Measurements from ENCODE around the gene RIMBP2. TPM values are rescaled to one million over a fixed set of nuclear protein-coding genes. Genes with fewer than 3 reads are reported as not detected.

Gene RIMBP2
- total and polyA plus RNA-seq, 9 of the 15 experiments (the other 6 are each of a cell fraction or from before 2014, with no cell fraction given), result not detected

DNA sequence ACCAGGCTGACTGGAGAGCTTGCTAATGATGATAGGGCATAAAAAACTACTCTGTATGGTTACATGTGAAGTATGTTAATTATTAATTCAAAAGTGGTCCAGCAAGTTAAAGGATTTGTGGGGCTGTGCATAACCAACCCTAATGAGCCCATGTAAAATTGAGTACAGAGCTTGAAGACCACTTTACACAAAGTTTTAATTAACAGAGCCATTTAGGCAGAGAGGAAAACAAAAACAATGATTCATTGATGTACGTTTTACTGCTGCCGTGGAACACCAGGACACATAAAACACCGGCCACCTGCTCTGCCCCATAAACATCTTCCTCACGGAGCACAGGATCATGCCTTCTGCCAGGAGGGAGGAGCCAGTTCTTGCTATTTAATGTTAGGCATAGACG is 83.5 kb downstream of the RIMBP2 start:
- H3K9ac ChIP-seq (ENCODE audit: insufficient read depth in 1 of 2, low read depth in 2 of 2, low read length in 2 of 2), result no peak overlapping the region
- no peak overlapping the region for H3K4me2 ChIP-seq (ENCODE audit: insufficient read depth, low read length)
- intact Hi-C loops (cut with micrococcal nuclease) (no loop called here), in situ Hi-C loops (cut with MboI) (no loop called here)
- WGBS (ENCODE audit: insufficient coverage, low coverage, missing lambda C conversion rate), result 0% methylated on average over 5 of the region's 5 CpGs
- ATAC-seq (no peak), FAIRE-seq (no peak), DNase-seq (ENCODE audit: extremely low read depth in 1 of 4, low spot score in 3 of 4) (no peak)
- H3K4me1 ChIP-seq (replicated peaks in 1 of 2; ENCODE audit: control insufficient read depth in 2 of 2, insufficient read depth in 2 of 2, low read length in 2 of 2), result no peaks in the 10 kb centered on the region; a peak in 1 of 5 replicates
- POLR2A ChIA-PET, result no interaction called here
- H3K36me3 ChIP-seq (ENCODE audit: control insufficient read depth, insufficient read depth, low read length), result no peaks in the 10 kb centered on the region
- H3K9me3 ChIP-seq (replicated peaks; ENCODE audit: control insufficient read depth, insufficient read depth, low read depth, low read length), result no peaks in the 10 kb centered on the region
- CTCF ChIA-PET (ENCODE audit: low intra/inter-chr PET ratio), result no interaction called here
- H3K27ac ChIP-seq (ENCODE audit: extremely low read depth, low read depth, low read length), result no peak overlapping the region
- H3K4me3 ChIP-seq, result no peak overlapping the region
- H3K9me1 ChIP-seq (ENCODE audit: control insufficient read depth, insufficient read depth, low read length), result no peaks in the 10 kb centered on the region
- BruUV-seq (replicated peaks), result no TSS peak
- TF ChIP-seq, protein P1, sequence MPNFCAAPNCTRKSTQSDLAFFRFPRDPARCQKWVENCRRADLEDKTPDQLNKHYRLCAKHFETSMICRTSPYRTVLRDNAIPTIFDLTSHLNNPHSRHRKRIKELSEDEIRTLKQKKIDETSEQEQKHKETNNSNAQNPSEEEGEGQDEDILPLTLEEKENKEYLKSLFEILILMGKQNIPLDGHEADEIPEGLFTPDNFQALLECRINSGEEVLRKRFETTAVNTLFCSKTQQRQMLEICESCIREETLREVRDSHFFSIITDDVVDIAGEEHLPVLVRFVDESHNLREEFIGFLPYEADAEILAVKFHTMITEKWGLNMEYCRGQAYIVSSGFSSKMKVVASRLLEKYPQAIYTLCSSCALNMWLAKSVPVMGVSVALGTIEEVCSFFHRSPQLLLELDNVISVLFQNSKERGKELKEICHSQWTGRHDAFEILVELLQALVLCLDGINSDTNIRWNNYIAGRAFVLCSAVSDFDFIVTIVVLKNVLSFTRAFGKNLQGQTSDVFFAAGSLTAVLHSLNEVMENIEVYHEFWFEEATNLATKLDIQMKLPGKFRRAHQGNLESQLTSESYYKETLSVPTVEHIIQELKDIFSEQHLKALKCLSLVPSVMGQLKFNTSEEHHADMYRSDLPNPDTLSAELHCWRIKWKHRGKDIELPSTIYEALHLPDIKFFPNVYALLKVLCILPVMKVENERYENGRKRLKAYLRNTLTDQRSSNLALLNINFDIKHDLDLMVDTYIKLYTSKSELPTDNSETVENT (CRISPR knock-in tag; IDR thresholded peaks at IDR 0.05), result no peak
- TF ChIP-seq NFYB (IDR thresholded peaks at IDR 0.05; ENCODE audit: extremely low read depth, insufficient read length), result no peak
- H2AFZ ChIP-seq (ENCODE audit: low read depth, low read length), result no peak overlapping the region
- H4K20me1 ChIP-seq (replicated peaks; ENCODE audit: control insufficient read depth, insufficient read depth, low read length), result no peaks in the 10 kb centered on the region; the same call in 1 of the 2 replicates
- no peaks in the 10 kb centered on the region for H3K79me2 ChIP-seq (ENCODE audit: control insufficient read depth, insufficient read depth, low read length)
- H3K27me3 ChIP-seq (ENCODE audit: control insufficient read depth in 2 of 2, insufficient read depth in 2 of 2, low read length in 2 of 2), result peaks cover 6 to 37% of the 10 kb centered on the region in 2 experiments; a peak in 4 of 5 replicates

DNA sequence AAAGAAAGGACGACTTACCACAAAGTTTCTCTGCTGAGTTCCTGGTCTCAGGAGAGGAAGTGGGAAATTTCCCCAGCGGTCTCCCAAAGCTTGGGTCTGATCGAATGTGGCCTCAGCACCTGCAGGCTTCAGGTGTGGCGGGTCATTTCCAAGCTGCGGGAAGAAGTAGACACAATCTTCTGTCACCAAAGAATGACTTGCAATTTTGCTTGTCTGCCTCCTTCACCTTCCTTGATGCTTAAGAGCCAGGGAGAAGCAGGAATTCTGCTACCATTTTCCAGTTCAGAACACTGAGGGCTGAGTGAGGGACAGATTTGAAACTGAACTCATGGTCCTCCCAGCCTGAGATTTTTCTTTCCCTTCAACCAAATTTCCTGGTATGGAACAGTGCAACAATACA is 87.8 kb downstream of the RIMBP2 start:
- Histone ChIP-seq H3K9ac (ENCODE audit: insufficient read depth in 1 of 2, low read depth in 2 of 2, low read length in 2 of 2) (no peak overlapping the region), H3K36me3 (ENCODE audit: control insufficient read depth, insufficient read depth, low read length) (no peaks in the 10 kb centered on the region), H3K4me2 (ENCODE audit: insufficient read depth, low read length) (no peak overlapping the region), H3K27ac (ENCODE audit: extremely low read depth, low read depth, low read length) (no peak overlapping the region), H2AFZ (ENCODE audit: low read depth, low read length) (no peak overlapping the region), H4K20me1 (replicated peaks; ENCODE audit: control insufficient read depth, insufficient read depth, low read length) (no peaks in the 10 kb centered on the region), H3K4me1 (replicated peaks in 1 of 2; ENCODE audit: control insufficient read depth in 2 of 2, insufficient read depth in 2 of 2, low read length in 2 of 2) (no peaks in the 10 kb centered on the region), H3K27me3 (ENCODE audit: control insufficient read depth in 2 of 2, insufficient read depth in 2 of 2, low read length in 2 of 2) (peaks cover 2 to 12% of the 10 kb centered on the region in 2 experiments; a peak in 4 of 5 replicates), H3K9me1 (ENCODE audit: control insufficient read depth, insufficient read depth, low read length) (no peaks in the 10 kb centered on the region), H3K4me3 (no peak overlapping the region), H3K9me3 (replicated peaks; ENCODE audit: control insufficient read depth, insufficient read depth, low read depth, low read length) (no peaks in the 10 kb centered on the region), H3K79me2 (ENCODE audit: control insufficient read depth, insufficient read depth, low read length) (no peaks in the 10 kb centered on the region)
- DNase-seq (ENCODE audit: extremely low read depth in 1 of 4, low spot score in 3 of 4), result no peak
- no peak for FAIRE-seq
- POLR2A ChIA-PET, result no interaction called here
- in situ Hi-C loops (cut with MboI) (no loop called here), intact Hi-C loops (cut with micrococcal nuclease) (no loop called here)
- ATAC-seq, result no peak
- WGBS (ENCODE audit: insufficient coverage, low coverage, missing lambda C conversion rate), result 0% methylated on average over 4 of the region's 5 CpGs
- CTCF ChIA-PET (ENCODE audit: low intra/inter-chr PET ratio), result no interaction called here
- TF ChIP-seq NR2C2 (CRISPR knock-in tag; IDR thresholded peaks at IDR 0.05) (no peak), NR2C2 (tag; IDR thresholded peaks at IDR 0.05) (no peak), MAFG (tag; conservative IDR thresholded peaks at IDR 0.05) (peak; percentile 41; the same call in 1 of the 2 replicates)
- no TSS peak for BruUV-seq (replicated peaks)

Data from K562 (cell line).